Sigmoid colon (tissue), 7 donors: ENCODE measurements around the gene SLC39A9. TPM values are rescaled to one million over a fixed set of nuclear protein-coding genes. Genes with fewer than 3 reads are reported as not detected.
"Not testable (repeated sequence)": the region's sequence is repeated elsewhere in the genome, so short reads cannot be mapped to it uniquely, and the experiment has no call there.

Experiments used
- DNase-seq: peaks from one replicate; pipeline ENCODE4 v3.0.0-alpha.2; 2019
- H3K27ac ChIP-seq, 4 donors: fragments of 200-600 bp; sonication (generic); one replicate each; pipeline ENCODE4 v1.5.1; 2016 to 2019; ENCODE audit warnings: mild to moderate bottlenecking in 1 of 4
- H3K27me3 ChIP-seq, 3 donors: fragments of 200-600 bp; sonication (generic); one replicate each; pipeline ENCODE4 v1.5.1; 2019; ENCODE audit warnings: mild to moderate bottlenecking in 1 of 3
- H3K36me3 ChIP-seq, 4 donors: fragments of 200-600 bp; sonication (generic); one replicate each; pipeline ENCODE4 v1.5.1; 2016 to 2019
- H3K4me1 ChIP-seq, 4 donors: fragments of 200-600 bp; sonication (generic); one replicate each; pipeline ENCODE4 v1.5.1; 2017 to 2019
- H3K4me3 ChIP-seq, 4 donors: fragments of 200-600 bp; sonication (generic); one replicate each; pipeline ENCODE4 v1.5.1; 2017 to 2019; ENCODE audit warnings: mild to moderate bottlenecking in 2 of 4, moderate library complexity in 1 of 4
- H3K9me3 ChIP-seq, 4 donors: fragments of 200-600 bp in 3 of 4; sonication (generic) in 3 of 4; one replicate each; pipeline versions ENCODE4 v1.5.1 to v1.6.1; 2013 to 2019
- CTCF ChIP-seq, 4 experiments: fragments of 450-650 bp in 3 of 4; fragments of 200-600 bp in 1 of 4; IDR thresholded peaks; one replicate each; pipeline ENCODE4 v1.5.1; 2016 to 2019; ENCODE audit warnings: antibody characterized with exemption in 4 of 4, mild to moderate bottlenecking in 3 of 4, moderate library complexity in 2 of 4
- EP300 ChIP-seq, 4 donors: sonication (generic); formaldehyde crosslinking; IDR thresholded peaks; one replicate each; pipeline ENCODE4 v1.6.1; 2017; ENCODE audit warnings: antibody characterized with exemption in 4 of 4
- POLR2A ChIP-seq, 2 donors: fragments of 450-650 bp; IDR thresholded peaks; one replicate each; pipeline ENCODE4 v1.6.1; 2016; ENCODE audit warnings: antibody characterized with exemption in 2 of 2, mild to moderate bottlenecking in 2 of 2, moderate library complexity in 2 of 2
- POLR2AphosphoS5 ChIP-seq, 4 donors: sonication (generic); formaldehyde crosslinking; IDR thresholded peaks; one replicate each; pipeline ENCODE4 v1.6.1; 2017; ENCODE audit warnings: antibody characterized with exemption in 4 of 4
- WGBS, 2 donors: extraction: QIAGEN DNeasy Blood & Tissue Kit; methylation state at CpG; one replicate each; pipeline ENCODE4 v1.1.7; 2013; 5-methylcytosine and 5-hydroxymethylcytosine counted together
- intact Hi-C: fragments of 100-400 bp; cut with DNase I; formaldehyde crosslinking; loops from one replicate; pipeline ENCODE4 v1.15.1; 2023
- polyA plus RNA-seq, 3 donors: library from polyadenylated mRNA; stranded (reverse); fragments of 200-250 nt; gene quantifications; one replicate each; pipeline ENCODE4 v1.2.3, GENCODE V29; 2013
- total RNA-seq, 4 donors: library from RNA; depleted of rRNA; stranded (reverse); fragments of >200 nt; gene quantifications; one replicate each; pipeline ENCODE4 v1.1.0, GENCODE V29; 2016
- donor health status: healthy with polysubstance abuse.
- donor health status: Bipolar disorder and iron deficiency.
- donor health status: healthy.

The SLC39A9 gene
- total and polyA plus RNA-seq, 7 donors: 11.4 to 47.4 (median 39.0) TPM

- TF ChIP-seq POLR2A (IDR thresholded peaks at IDR 0.05) (no peak), POLR2AphosphoS5 (IDR thresholded peaks at IDR 0.05) (no peak), CTCF (IDR thresholded peaks at IDR 0.05) (no peak), EP300 (IDR thresholded peaks at IDR 0.05) (no peak)
- Histone ChIP-seq H3K27ac (no peak overlapping the region), H3K4me1 (peaks cover 0 to 32% (median 23%) of the 10 kb centered on the region in 4 donors), H3K9me3 (no peaks in the 10 kb centered on the region), H3K36me3 (no peaks in the 10 kb centered on the region), H3K27me3 (no peaks in the 10 kb centered on the region), H3K4me3 (no peak overlapping the region)
- 89 to 92% methylated on average over 3 of the region's 3 CpGs for WGBS, 2 donors
- intact Hi-C loops: no loop called here
- DNase-seq: no peak
These were observed 6.0 kb downstream of the SLC39A9 start for GRCh38 chr14:69404478-69404877.

GRCh38 chr14:69404883-69405282 is 6.4 kb downstream of the SLC39A9 start:
- TF ChIP-seq POLR2AphosphoS5 (IDR thresholded peaks at IDR 0.05) (no peak), POLR2A (IDR thresholded peaks at IDR 0.05) (no peak), EP300 (IDR thresholded peaks at IDR 0.05) (no peak), CTCF (IDR thresholded peaks at IDR 0.05) (no peak)
- WGBS, 2 donors: 91 to 93% methylated on average over 5 of the region's 5 CpGs

DNA sequence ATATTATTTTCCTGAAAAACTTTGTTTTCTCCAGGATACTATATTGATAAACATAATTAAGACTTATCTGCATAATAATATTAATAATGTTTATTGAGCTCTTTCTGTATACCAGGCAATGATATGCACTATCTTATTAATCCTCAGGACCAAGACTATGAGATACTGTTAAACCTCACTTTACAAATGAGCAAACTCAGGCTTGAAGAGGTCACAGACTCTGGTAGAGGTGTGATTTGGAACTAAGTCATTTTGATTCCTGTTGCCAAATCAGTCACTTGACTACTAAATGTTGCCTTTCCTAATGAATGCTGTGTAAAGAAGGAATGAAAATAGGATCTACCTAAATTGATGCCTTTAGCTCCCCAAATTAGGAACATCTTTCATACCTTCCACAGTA is 7.3 kb downstream of the SLC39A9 start:
- H3K9me3 ChIP-seq: no peaks in the 10 kb centered on the region
- H3K27me3 ChIP-seq: no peaks in the 10 kb centered on the region
- H3K27ac ChIP-seq: no peak overlapping the region
- no peaks in the 10 kb centered on the region for H3K36me3 ChIP-seq
- H3K4me3 ChIP-seq: no peak overlapping the region
- no peak for TF ChIP-seq CTCF (IDR thresholded peaks at IDR 0.05)
- TF ChIP-seq POLR2AphosphoS5 (IDR thresholded peaks at IDR 0.05): no peak
- no peak for TF ChIP-seq EP300 (IDR thresholded peaks at IDR 0.05)
- no peak for TF ChIP-seq POLR2A (IDR thresholded peaks at IDR 0.05)
- intact Hi-C loops: no loop called here
- DNase-seq: no peak
- H3K4me1 ChIP-seq: peaks cover 0 to 19% (median 10%) of the 10 kb centered on the region in 4 donors

More at GRCh38 chr14:69404883-69405282, 6.4 kb downstream of the SLC39A9 start:
- H3K4me1 ChIP-seq: peaks cover 0 to 28% (median 19%) of the 10 kb centered on the region in 4 donors
- DNase-seq: no peak
- H3K9me3 ChIP-seq: no peaks in the 10 kb centered on the region
- no peaks in the 10 kb centered on the region for H3K27me3 ChIP-seq
- no peaks in the 10 kb centered on the region for H3K36me3 ChIP-seq
- intact Hi-C loops: no loop called here
- H3K4me3 ChIP-seq: no peak overlapping the region
- H3K27ac ChIP-seq: no peak overlapping the region

GRCh38 chr14:69408331-69408960 is 10.0 kb downstream of the SLC39A9 start:
- intact Hi-C loops: no loop called here
- H3K27ac ChIP-seq: no peak overlapping the region
- H3K4me1 ChIP-seq: peaks cover 0 to 7% (median 3%) of the 10 kb centered on the region in 4 donors
- no peak for TF ChIP-seq POLR2AphosphoS5 (IDR thresholded peaks at IDR 0.05)
- no peak for TF ChIP-seq POLR2A (IDR thresholded peaks at IDR 0.05)
- TF ChIP-seq EP300 (IDR thresholded peaks at IDR 0.05): no peak
- no peak for TF ChIP-seq CTCF (IDR thresholded peaks at IDR 0.05)
- DNase-seq: no peak
- H3K36me3 ChIP-seq: no peaks in the 10 kb centered on the region
- 78 to 82% methylated on average over 2 of the region's 2 CpGs for WGBS, 2 donors
- H3K27me3 ChIP-seq: no peaks in the 10 kb centered on the region
- H3K4me3 ChIP-seq: no peak overlapping the region
- no peaks in the 10 kb centered on the region for H3K9me3 ChIP-seq

- TF ChIP-seq EP300 (IDR thresholded peaks at IDR 0.05): no peak
- no peak for TF ChIP-seq POLR2AphosphoS5 (IDR thresholded peaks at IDR 0.05)
- TF ChIP-seq CTCF (IDR thresholded peaks at IDR 0.05): no peak
- TF ChIP-seq POLR2A (IDR thresholded peaks at IDR 0.05): no peak
- Histone ChIP-seq H3K4me3 (no peak overlapping the region), H3K27me3 (no peaks in the 10 kb centered on the region), H3K4me1 (peaks cover 0 to 7% (median 3%) of the 10 kb centered on the region in 4 donors), H3K36me3 (no peaks in the 10 kb centered on the region), H3K27ac (no peak overlapping the region), H3K9me3 (no peaks in the 10 kb centered on the region)
- intact Hi-C loops: no loop called here
- WGBS, 2 donors: 86 to 88% methylated on average over 2 of the region's 2 CpGs
- DNase-seq: no peak
These were observed 15.0 kb downstream of the SLC39A9 start for GRCh38 chr14:69413483-69413882.

GRCh38 chr14:69416087-69416486 is 17.6 kb downstream of the SLC39A9 start:
- not testable (repeated sequence) for DNase-seq

More at GRCh38 chr14:69416087-69416486, 17.6 kb downstream of the SLC39A9 start:
- intact Hi-C loops, H3K36me3 ChIP-seq, H3K27me3 ChIP-seq, H3K9me3 ChIP-seq, H3K27ac ChIP-seq, H3K4me1 ChIP-seq, H3K4me3 ChIP-seq: not testable (repeated sequence)
- 92 to 96% methylated on average over 4 of the region's 4 CpGs for WGBS, 2 donors
